AG09319 (cell line): ENCODE measurements around the gene ZNF283.

Source experiments
- DNase-seq: peaks from one replicate; pipeline ENCODE4 v3.0.0-alpha.2; 2010; ENCODE audit warnings: low read depth; ENCODE audit errors: extremely low read depth
- TF ChIP-seq, protein P1 (sequence below): IDR thresholded peaks from 2 replicates; pipeline ENCODE4 v1.5.1; 2011; ENCODE audit warnings: low read depth, mild to moderate bottlenecking, inconsistent platforms, low read length, moderate library complexity

ZNF283 gene

DNA sequence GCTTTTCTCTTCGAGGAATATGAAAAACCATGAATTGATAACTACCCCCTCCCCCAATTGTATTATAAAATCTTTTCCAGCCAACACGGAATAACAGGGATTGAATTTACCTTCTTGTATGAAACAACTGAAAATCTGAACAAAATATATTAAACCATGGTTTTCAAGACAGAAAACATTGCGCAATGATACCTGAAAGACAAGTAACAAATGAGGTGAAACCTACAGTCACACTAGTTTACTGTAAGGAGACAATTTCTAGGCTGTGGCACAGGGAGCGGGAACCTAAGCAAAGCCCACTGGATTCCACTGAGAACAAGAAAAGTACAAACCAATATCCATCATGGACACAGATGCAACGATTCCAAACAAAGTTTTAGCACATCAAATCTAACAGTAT lies 53.4 kb downstream of the ZNF283 start:
- DNase-seq: no peak
- TF ChIP-seq, protein P1, sequence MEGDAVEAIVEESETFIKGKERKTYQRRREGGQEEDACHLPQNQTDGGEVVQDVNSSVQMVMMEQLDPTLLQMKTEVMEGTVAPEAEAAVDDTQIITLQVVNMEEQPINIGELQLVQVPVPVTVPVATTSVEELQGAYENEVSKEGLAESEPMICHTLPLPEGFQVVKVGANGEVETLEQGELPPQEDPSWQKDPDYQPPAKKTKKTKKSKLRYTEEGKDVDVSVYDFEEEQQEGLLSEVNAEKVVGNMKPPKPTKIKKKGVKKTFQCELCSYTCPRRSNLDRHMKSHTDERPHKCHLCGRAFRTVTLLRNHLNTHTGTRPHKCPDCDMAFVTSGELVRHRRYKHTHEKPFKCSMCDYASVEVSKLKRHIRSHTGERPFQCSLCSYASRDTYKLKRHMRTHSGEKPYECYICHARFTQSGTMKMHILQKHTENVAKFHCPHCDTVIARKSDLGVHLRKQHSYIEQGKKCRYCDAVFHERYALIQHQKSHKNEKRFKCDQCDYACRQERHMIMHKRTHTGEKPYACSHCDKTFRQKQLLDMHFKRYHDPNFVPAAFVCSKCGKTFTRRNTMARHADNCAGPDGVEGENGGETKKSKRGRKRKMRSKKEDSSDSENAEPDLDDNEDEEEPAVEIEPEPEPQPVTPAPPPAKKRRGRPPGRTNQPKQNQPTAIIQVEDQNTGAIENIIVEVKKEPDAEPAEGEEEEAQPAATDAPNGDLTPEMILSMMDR: no peak

DNA sequence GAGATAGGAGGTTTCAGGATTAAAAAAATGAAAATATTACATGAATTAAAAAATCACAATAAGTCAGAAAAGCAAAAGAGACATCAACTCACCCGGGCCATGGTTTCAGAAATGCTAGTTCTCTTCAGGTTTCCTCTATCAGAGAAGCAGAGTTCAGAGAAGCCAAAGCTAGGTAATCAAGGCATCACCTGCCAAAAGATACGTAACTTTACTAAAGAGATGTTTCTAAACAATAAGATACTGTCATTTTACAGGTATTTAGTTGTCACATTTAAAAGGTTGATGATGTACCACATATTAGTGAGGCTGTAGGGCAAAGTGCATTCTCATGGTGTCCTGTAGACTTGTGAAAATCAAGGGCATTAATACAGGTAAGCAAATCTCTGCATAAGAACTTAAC lies 56.7 kb downstream of the ZNF283 start, which contains the start of gene ZNF404:
Gene ZNF404, minus strand, starts transcription at position 101 of the 400 bp plus-strand sequence.
- TF ChIP-seq, protein P1: no peak
- DNase-seq: no peak

DNA sequence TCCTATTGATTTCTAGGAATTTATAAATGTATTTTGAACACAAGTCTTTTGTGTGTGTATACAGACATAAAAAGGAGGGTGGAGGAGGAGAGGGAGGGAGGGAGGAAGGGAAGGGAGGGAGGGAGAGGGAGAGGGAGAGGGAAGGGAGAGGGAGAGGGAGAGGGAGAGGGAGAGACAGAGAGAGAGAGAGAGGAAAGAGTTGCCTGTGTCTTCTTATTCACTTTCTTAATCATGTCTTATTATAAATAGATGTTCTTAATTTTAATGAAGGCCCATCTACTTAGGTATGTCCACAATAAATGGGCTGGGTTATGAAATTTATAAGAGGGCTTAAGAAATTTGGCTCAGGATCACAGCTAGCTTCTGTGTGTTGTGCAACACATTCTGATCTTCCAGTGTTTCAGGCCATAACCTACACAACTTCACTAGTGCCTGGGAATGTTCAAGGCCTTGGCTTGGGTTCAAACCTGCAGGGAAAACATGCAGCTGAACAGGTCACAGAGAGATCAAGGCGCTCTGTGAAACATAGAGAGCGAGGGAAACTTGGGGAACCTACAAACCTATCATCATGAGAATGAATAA lies 68.7 kb downstream of the ZNF283 start:
- no peak for DNase-seq

More for the DNA sequence above, 68.7 kb downstream of the ZNF283 start:
- TF ChIP-seq, protein P1: no peak
